Posterior cingulate gyrus (tissue), 11 donors: ENCODE data around the gene SPG7.

Experiments
- DNase-seq, 10 donors: peaks; one replicate each; pipeline versions ENCODE4 v3.0.0 to v3.0.0-alpha.2; 2020 to 2021; ENCODE audit warnings: mixed read lengths in 3 of 10
- intact Hi-C: fragments of 100-400 bp; cut with DNase I; formaldehyde crosslinking; loops from one replicate; pipeline ENCODE4 v1.15.1; 2023

The SPG7 gene

GRCh38 chr16:89606006-89606405, 97.8 kb downstream of the SPG7 start:
- DNase-seq: no peak
- intact Hi-C loops: no loop called here
